ACC112 (cell line): ENCODE data around the gene TIMM22.

Experiments
- H2AFZ ChIP-seq: fragments of 200-600 bp; sonication (generic); one replicate; pipeline ENCODE4 v1.6.0; 2017; ENCODE audit warnings: antibody characterized with exemption, low read length; ENCODE audit not compliant: unreplicated experiment
- H3K27ac ChIP-seq: fragments of 200-600 bp; sonication (generic); 2 replicates; pipeline ENCODE4 v1.5.1; 2014; ENCODE audit warnings: low read depth, mild to moderate bottlenecking, antibody characterized with exemption, low read length, moderate library complexity
- H3K27me3 ChIP-seq: fragments of 200-600 bp; sonication (generic); 2 replicates; pipeline ENCODE4 v1.6.1; 2014; ENCODE audit warnings: mild to moderate bottlenecking, antibody characterized with exemption, low read length, moderate library complexity, mixed read lengths; ENCODE audit not compliant: insufficient read depth
- H3K36me3 ChIP-seq: fragments of 200-600 bp; sonication (generic); 2 replicates; pipeline ENCODE4 v1.6.1; 2016; ENCODE audit warnings: mild to moderate bottlenecking, antibody characterized with exemption, low read length, moderate library complexity, mixed read lengths; ENCODE audit not compliant: insufficient read depth
- H3K4me1 ChIP-seq: fragments of 200-600 bp; sonication (generic); one replicate; pipeline ENCODE4 v1.6.1; 2016; ENCODE audit warnings: low read length, mixed read lengths; ENCODE audit not compliant: insufficient read depth, unreplicated experiment, control insufficient read depth
- H3K4me3 ChIP-seq: fragments of 200-600 bp; sonication (generic); 2 replicates; pipeline ENCODE4 v1.5.1; 2014; ENCODE audit warnings: mild to moderate bottlenecking, low read depth, low read length
- H3K79me2 ChIP-seq: fragments of 200-600 bp; sonication (generic); one replicate; pipeline ENCODE4 v1.6.0; 2016; ENCODE audit warnings: low read length; ENCODE audit not compliant: control insufficient read depth, unreplicated experiment, insufficient read depth

TIMM22 gene

GRCh38 chr17:1050996-1051925 is 54.3 kb downstream of the TIMM22 start:
- Histone ChIP-seq H3K36me3 (peaks cover 6% of the 10 kb centered on the region; the same call in 1 of the 2 replicates), H3K27ac (no peak overlapping the region), H2AFZ (no peak overlapping the region), H3K79me2 (no peaks in the 10 kb centered on the region), H3K4me3 (no peak overlapping the region), H3K27me3 (no peaks in the 10 kb centered on the region), H3K4me1 (no peaks in the 10 kb centered on the region)
